ENCODE results near the gene ZNF621.
"Not testable (repeated sequence)": the region's sequence is repeated elsewhere in the genome, so short reads cannot be mapped to it uniquely, and the experiment has no call there.

ZNF621 gene

GRCh38 chr3:40511031-40511718 lies 13.6 kb upstream of the ZNF621 start:
- no peak overlapping the region for H3K4me3 Mint-ChIP-seq
- H3K9me3 Mint-ChIP-seq: no peaks in the 10 kb centered on the region
- DNase-seq (no peak), ATAC-seq (replicated peaks) (no peak)
- peaks cover 7 to 8% of the 10 kb centered on the region in 2 donors for H3K4me1 Mint-ChIP-seq (ENCODE audit: low read depth in 2 of 2)
- no peaks in the 10 kb centered on the region for H3K27me3 Mint-ChIP-seq
- peaks cover 5% of the 10 kb centered on the region for H3K36me3 Mint-ChIP-seq (ENCODE audit: insufficient read depth)
- no peak overlapping the region for H3K27ac Mint-ChIP-seq

GRCh38 chr3:40516201-40516600 lies 8.6 kb upstream of the ZNF621 start:
- H3K27ac Mint-ChIP-seq: no peak overlapping the region
- H3K9me3 Mint-ChIP-seq: no peaks in the 10 kb centered on the region
- H3K4me1 Mint-ChIP-seq (ENCODE audit: low read depth in 2 of 2): no peaks in the 10 kb centered on the region
- no peak for ATAC-seq (replicated peaks)
- H3K27me3 Mint-ChIP-seq: no peaks in the 10 kb centered on the region
- no peak overlapping the region for H3K4me3 Mint-ChIP-seq
- DNase-seq: no peak
- peaks cover 14% of the 10 kb centered on the region for H3K36me3 Mint-ChIP-seq (ENCODE audit: insufficient read depth)

GRCh38 chr3:40518067-40518466 lies 6.7 kb upstream of the ZNF621 start:
- ATAC-seq (replicated peaks) (no peak), DNase-seq (no peak)
- H3K27me3 Mint-ChIP-seq: no peaks in the 10 kb centered on the region
- no peak overlapping the region for H3K4me3 Mint-ChIP-seq
- H3K4me1 Mint-ChIP-seq (ENCODE audit: low read depth in 2 of 2): peaks cover 0 to 1% of the 10 kb centered on the region in 2 donors
- peaks cover 14% of the 10 kb centered on the region for H3K36me3 Mint-ChIP-seq (ENCODE audit: insufficient read depth)
- no peaks in the 10 kb centered on the region for H3K9me3 Mint-ChIP-seq
- H3K27ac Mint-ChIP-seq: no peak overlapping the region

DNA sequence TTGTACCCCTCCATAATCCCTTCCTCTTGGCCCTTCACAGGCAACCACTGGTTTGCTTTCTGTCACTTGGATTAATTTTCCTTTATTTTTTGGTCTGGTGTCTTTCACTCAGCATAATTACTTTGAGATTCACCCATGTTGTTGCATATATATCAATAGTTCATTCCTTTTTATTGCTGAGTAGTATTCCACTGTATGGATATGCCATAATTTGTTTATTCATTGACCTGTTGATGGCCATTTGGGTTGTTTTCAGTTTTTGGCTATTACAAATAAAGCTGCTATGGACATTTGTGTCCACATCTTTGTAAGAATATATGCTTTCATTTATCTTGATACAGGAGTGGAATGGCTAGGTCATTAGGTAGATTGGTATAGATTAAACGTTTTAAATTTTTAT lies 5.9 kb upstream of the ZNF621 start:
- Mint-ChIP-seq H3K4me3 (no peak overlapping the region), H3K4me1 (ENCODE audit: low read depth in 2 of 2) (peaks cover 0 to 4% of the 10 kb centered on the region in 2 donors), H3K27me3 (no peaks in the 10 kb centered on the region), H3K36me3 (ENCODE audit: insufficient read depth) (peaks cover 14% of the 10 kb centered on the region), H3K9me3 (no peaks in the 10 kb centered on the region), H3K27ac (no peak overlapping the region)
- DNase-seq (no peak), ATAC-seq (replicated peaks) (no peak)

DNA sequence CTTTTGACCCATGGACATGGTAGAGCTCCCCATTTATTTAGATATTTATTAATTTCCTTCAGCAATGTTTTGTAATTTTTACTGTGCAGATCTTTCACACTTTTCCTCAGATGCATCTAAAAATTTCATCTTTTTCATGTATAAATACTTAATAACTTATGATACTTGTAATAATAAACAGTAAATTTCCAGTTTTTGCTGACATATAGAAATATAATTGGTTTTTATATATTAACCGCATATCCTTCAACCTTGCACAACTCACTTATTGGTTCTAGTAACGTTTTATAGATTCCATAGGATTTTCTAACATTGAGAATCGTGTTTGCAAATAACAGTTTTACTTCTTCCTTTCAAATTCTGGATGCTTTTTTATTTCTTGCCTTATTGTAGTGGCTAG lies 3.5 kb upstream of the ZNF621 start:
- H3K4me3 Mint-ChIP-seq: no peak overlapping the region
- no peak overlapping the region for H3K27ac Mint-ChIP-seq
- ATAC-seq (replicated peaks) (no peak), DNase-seq (no peak)
- no peaks in the 10 kb centered on the region for H3K27me3 Mint-ChIP-seq
- H3K9me3 Mint-ChIP-seq: no peaks in the 10 kb centered on the region
- H3K4me1 Mint-ChIP-seq (ENCODE audit: low read depth in 2 of 2): peaks cover 13 to 20% of the 10 kb centered on the region in 2 donors
- peaks cover 14% of the 10 kb centered on the region for H3K36me3 Mint-ChIP-seq (ENCODE audit: insufficient read depth)

DNA sequence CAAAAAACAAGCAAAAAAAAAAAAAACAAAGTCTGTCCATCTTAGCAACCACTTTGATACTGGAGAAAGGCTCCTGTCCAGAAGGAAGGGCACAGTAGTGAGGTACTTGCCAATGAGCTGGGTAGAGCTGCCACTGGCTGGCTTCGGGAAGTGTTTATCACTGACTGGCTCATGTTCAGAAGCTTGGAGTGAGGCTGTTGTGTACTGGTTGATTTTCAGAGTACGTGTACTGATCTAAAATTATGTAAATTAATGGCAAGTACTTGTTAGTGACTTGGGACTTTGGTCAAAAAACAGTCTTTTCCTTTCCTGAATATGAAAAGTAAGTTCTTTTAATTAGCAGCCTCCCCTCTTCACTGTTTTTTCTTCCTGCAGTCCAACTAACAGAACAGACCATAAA lies 979 bp upstream of the ZNF621 start:
- Mint-ChIP-seq H3K36me3 (ENCODE audit: insufficient read depth) (peaks cover 6% of the 10 kb centered on the region), H3K27ac (peak overlapping the region; percentile 93 to 98), H3K4me1 (ENCODE audit: low read depth in 2 of 2) (peaks cover 15 to 24% of the 10 kb centered on the region in 2 donors), H3K27me3 (no peaks in the 10 kb centered on the region), H3K9me3 (no peaks in the 10 kb centered on the region), H3K4me3 (peak overlapping the region; percentile 91 to 97)
- ATAC-seq (replicated peaks) (no peak), DNase-seq (no peak)

DNA sequence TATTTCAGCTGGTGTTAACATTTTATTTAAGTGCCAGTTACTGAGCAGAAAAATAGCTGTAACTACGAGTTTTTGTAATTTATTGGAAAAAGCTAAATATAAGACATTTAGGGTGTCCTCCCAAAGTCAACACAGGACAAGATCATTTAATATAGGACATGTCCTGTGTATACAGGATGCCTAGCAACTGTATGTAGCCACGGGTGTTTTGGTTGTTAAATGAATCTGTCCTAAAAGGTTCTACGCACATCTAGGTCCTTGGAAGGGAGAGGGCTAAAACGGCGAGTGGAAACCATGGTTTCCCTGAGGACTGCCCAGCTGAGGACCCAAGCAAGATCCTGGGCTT lies 565 bp upstream of the ZNF621 start:
- peak; percentile 19 for ATAC-seq (replicated peaks)

DNA sequence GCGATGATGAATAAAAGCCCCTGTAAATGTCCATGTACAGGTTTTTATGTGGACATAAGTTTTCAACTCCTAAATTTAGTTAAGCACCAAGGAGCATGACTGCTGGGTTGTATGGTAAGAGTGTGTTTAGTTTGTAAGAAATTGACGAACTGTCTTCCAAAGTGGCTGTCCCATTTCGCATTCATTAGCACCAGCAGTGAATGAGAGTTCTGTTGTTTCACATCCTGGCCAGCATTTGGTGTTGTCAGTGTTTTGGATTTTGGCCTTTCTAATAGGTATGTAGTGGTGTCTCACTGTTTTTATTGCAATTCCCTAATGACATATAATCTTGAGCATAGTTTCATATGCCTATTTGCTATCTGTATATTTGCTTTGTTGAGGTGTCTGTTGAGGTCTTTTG lies 3.7 kb downstream of the ZNF621 start:
- no peak overlapping the region for H3K4me3 Mint-ChIP-seq

More for the DNA sequence above, 565 bp upstream of the ZNF621 start:
- Mint-ChIP-seq H3K27me3 (no peaks in the 10 kb centered on the region), H3K4me3 (peak overlapping the region; percentile 91 to 97), H3K4me1 (ENCODE audit: low read depth in 2 of 2) (peaks cover 17 to 24% of the 10 kb centered on the region in 2 donors), H3K36me3 (ENCODE audit: insufficient read depth) (peaks cover 8% of the 10 kb centered on the region), H3K27ac (peak overlapping the region; percentile 93 to 98), H3K9me3 (no peaks in the 10 kb centered on the region)
- no peak for DNase-seq

GRCh38 chr3:40532252-40532651 lies 7.5 kb downstream of the ZNF621 start:
- H3K9me3 Mint-ChIP-seq: peaks cover 0 to 9% of the 10 kb centered on the region in 2 donors
- H3K27ac Mint-ChIP-seq: no peak overlapping the region
- DNase-seq (no peak), ATAC-seq (replicated peaks) (no peak)
- H3K27me3 Mint-ChIP-seq: no peaks in the 10 kb centered on the region
- H3K4me1 Mint-ChIP-seq (ENCODE audit: low read depth in 2 of 2): peaks cover 3 to 5% of the 10 kb centered on the region in 2 donors
- H3K4me3 Mint-ChIP-seq: no peak overlapping the region
- peaks cover 45% of the 10 kb centered on the region for H3K36me3 Mint-ChIP-seq (ENCODE audit: insufficient read depth)

More for the DNA sequence above, 3.7 kb downstream of the ZNF621 start:
- DNase-seq (no peak), ATAC-seq (replicated peaks) (no peak)
- Mint-ChIP-seq H3K9me3 (peaks cover 0 to 9% of the 10 kb centered on the region in 2 donors), H3K27me3 (no peaks in the 10 kb centered on the region), H3K36me3 (ENCODE audit: insufficient read depth) (peaks cover 37% of the 10 kb centered on the region), H3K27ac (no peak overlapping the region), H3K4me1 (ENCODE audit: low read depth in 2 of 2) (peaks cover 19 to 21% of the 10 kb centered on the region in 2 donors)

DNA sequence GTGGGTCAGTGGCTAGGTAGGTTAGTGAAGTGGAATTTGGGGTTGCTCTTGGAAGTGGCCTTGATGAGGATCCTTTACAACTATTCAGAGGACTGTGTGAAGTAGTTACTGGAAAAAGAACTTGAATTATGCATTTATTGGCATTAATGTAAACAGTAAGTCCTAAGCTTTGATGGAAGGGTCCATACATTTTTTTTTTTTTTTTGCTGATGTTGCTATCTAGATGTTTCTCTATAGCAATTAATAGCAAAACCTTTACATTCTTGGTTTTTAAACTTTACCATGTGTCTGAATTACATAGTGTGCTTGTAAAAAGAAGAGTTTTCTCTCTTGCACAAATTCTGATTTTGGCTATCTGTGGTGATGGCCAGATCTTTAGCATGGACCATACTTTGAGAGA lies 9.5 kb downstream of the ZNF621 start:
- Mint-ChIP-seq H3K36me3 (ENCODE audit: insufficient read depth) (peaks cover 42% of the 10 kb centered on the region), H3K9me3 (peaks cover 0 to 9% of the 10 kb centered on the region in 2 donors), H3K27ac (no peak overlapping the region), H3K4me1 (ENCODE audit: low read depth in 2 of 2) (peaks cover 1 to 5% of the 10 kb centered on the region in 2 donors), H3K4me3 (no peak overlapping the region), H3K27me3 (no peaks in the 10 kb centered on the region)
- ATAC-seq (replicated peaks): no peak
- no peak for DNase-seq

DNA sequence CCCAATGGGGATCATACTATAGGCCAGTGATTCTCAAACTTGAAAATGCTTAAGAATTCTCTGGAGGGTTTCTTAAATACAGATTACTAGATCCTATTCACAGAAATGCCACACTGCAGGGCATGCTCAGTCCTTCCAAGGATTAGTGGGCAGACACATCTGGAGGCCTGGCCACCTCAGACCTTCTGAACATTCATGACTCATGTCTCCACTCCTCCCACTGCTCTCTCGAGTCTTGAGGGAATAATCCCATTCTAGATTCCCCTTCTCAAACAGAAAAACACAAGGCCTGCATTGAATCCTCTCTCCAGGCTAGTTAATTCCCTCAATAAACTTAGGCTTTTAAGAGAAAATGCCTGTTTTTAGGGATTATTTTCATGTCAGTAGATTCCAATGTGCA lies 22.1 kb downstream of the ZNF621 start:
- Mint-ChIP-seq H3K36me3 (ENCODE audit: insufficient read depth) (no peaks in the 10 kb centered on the region), H3K9me3 (no peaks in the 10 kb centered on the region), H3K4me3 (no peak overlapping the region), H3K27me3 (peaks cover 0 to 9% of the 10 kb centered on the region in 2 donors), H3K4me1 (ENCODE audit: low read depth in 2 of 2) (peaks cover 0 to 2% of the 10 kb centered on the region in 2 donors), H3K27ac (no peak overlapping the region)
- no peak for DNase-seq
- no peak for ATAC-seq (replicated peaks)

DNA sequence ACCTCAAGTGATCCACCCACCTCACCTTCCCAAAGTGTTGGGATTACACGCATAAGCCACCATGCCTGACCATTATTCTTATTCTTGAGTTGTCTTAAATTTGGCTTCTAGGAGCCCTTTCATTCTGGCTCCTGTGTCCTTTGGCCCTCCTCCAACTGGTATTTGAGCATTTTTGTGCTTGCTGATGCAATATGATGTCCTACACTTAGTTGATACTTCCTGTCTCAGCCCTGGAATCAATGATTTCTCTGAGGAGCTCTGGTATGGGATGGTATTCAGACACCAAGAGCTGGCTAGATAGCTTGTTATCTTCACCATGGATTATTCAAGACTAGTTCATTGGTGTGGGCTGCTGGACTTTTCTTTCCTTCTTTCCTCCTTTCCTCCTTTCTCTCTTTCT lies 25.4 kb downstream of the ZNF621 start:
- Mint-ChIP-seq H3K27ac (no peak overlapping the region), H3K27me3 (peaks cover 0 to 9% of the 10 kb centered on the region in 2 donors), H3K36me3 (ENCODE audit: insufficient read depth) (no peaks in the 10 kb centered on the region), H3K4me1 (ENCODE audit: low read depth in 2 of 2) (no peaks in the 10 kb centered on the region), H3K4me3 (no peak overlapping the region), H3K9me3 (no peaks in the 10 kb centered on the region)
- DNase-seq: no peak
- ATAC-seq (replicated peaks): no peak

- Mint-ChIP-seq H3K27me3 (peaks cover 0 to 15% of the 10 kb centered on the region in 2 donors), H3K4me3 (no peak overlapping the region), H3K4me1 (ENCODE audit: low read depth in 2 of 2) (no peaks in the 10 kb centered on the region), H3K9me3 (no peaks in the 10 kb centered on the region), H3K27ac (no peak overlapping the region), H3K36me3 (ENCODE audit: insufficient read depth) (peaks cover 4% of the 10 kb centered on the region)
- no peak for DNase-seq
- ATAC-seq (replicated peaks): no peak
These were observed 32.9 kb downstream of the ZNF621 start for GRCh38 chr3:40557575-40558161.

DNA sequence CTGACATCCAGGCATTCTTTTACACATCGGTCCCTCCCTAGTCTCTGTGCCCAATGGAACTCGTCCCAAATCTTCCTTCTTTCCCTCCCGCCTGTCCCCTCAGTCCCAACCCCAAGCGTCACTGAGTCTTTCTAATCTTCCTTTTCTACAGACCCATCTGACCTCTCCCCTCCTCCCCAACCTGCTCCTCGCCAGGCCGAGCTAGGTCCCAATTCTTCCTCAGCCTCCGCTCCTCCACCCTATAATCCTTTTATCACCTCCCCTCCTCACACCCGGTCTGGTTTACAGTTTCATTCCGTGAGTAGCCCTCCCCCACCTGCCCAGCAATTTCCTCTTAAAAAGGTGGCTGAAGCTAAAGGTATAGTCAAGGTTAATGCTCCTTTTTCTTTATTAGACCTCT lies 37.7 kb downstream of the ZNF621 start:
- H3K4me1 Mint-ChIP-seq (ENCODE audit: low read depth in 2 of 2); H3K36me3 Mint-ChIP-seq (ENCODE audit: insufficient read depth); DNase-seq; H3K9me3 Mint-ChIP-seq; H3K4me3 Mint-ChIP-seq; ATAC-seq (replicated peaks); H3K27ac Mint-ChIP-seq: not testable (repeated sequence)
- H3K27me3 Mint-ChIP-seq: peaks cover 0 to 26% of the 10 kb centered on the region in 2 donors
